Esophagus squamous epithelium (tissue), 5 donors: ENCODE data around the gene OSBPL8. TPM values are rescaled to one million over a fixed set of nuclear protein-coding genes. Genes with fewer than 3 reads are reported as not detected.

Experiments
- DNase-seq: peaks from one replicate; lab custom pipeline; 2025; lab: John Stamatoyannopoulos, UW
- H3K27ac ChIP-seq, 4 donors: fragments of 200-600 bp; sonication (generic); one replicate each; pipeline ENCODE4 v1.5.1; 2016 to 2019; ENCODE audit warnings: mild to moderate bottlenecking in 1 of 4
- H3K27me3 ChIP-seq, 4 donors: fragments of 200-600 bp; sonication (generic); 1 replicate in 3 of 4; 2 replicates in 1 of 4; pipeline versions ENCODE4 v1.5.1 to v1.6.0; 2017 to 2021; ENCODE audit warnings: antibody characterized with exemption in 1 of 4
- H3K36me3 ChIP-seq, 3 donors: fragments of 200-600 bp; sonication (generic); one replicate each; pipeline ENCODE4 v1.5.1; 2016 to 2019
- H3K4me1 ChIP-seq, 3 donors: fragments of 200-600 bp; sonication (generic); one replicate each; pipeline ENCODE4 v1.5.1; 2017 to 2019
- H3K4me3 ChIP-seq, 4 donors: fragments of 200-600 bp; sonication (generic); 1 replicate in 3 of 4; 2 replicates in 1 of 4; pipeline ENCODE4 v1.5.1; 2016 to 2019; ENCODE audit warnings: mild to moderate bottlenecking in 2 of 4, moderate library complexity in 1 of 4
- H3K9me3 ChIP-seq, 3 donors: fragments of 200-600 bp; sonication (generic); one replicate each; pipeline ENCODE4 v1.5.1; 2016 to 2019
- CTCF ChIP-seq, 6 experiments: fragments of 450-650 bp in 4 of 6; fragments of 200-600 bp in 2 of 6; sonication (generic) in 2 of 6; IDR thresholded peaks; one replicate each; pipeline ENCODE4 v1.5.1; 2016 to 2019; ENCODE audit warnings: antibody characterized with exemption in 6 of 6, mild to moderate bottlenecking in 4 of 6, moderate library complexity in 4 of 6
- POLR2A ChIP-seq, 4 donors: fragments of 450-650 bp; IDR thresholded peaks; one replicate each; pipeline ENCODE4 v1.6.1; 2017; ENCODE audit warnings: antibody characterized with exemption in 4 of 4, mild to moderate bottlenecking in 4 of 4, moderate library complexity in 3 of 4
- WGBS, 2 donors: methylation state at CpG; one replicate each; pipeline ENCODE4 v1.1.5; 2018; 5-methylcytosine and 5-hydroxymethylcytosine counted together
- intact Hi-C: fragments of 100-400 bp; cut with DNase I; formaldehyde crosslinking; loops from one replicate; pipeline ENCODE4 v1.15.0; 2022
- total RNA-seq, 4 donors: library from RNA; depleted of rRNA; stranded (reverse); fragments of >200 nt; gene quantifications; one replicate each; pipeline ENCODE4 v1.1.0, GENCODE V29; 2016
- donor health status: DM: yes; HTN: yes; CAD: no.

The OSBPL8 gene
- total RNA-seq, 4 donors from 2014 or later, result 30.3 to 60.8 (median 43.0) TPM

- TF ChIP-seq CTCF (IDR thresholded peaks at IDR 0.05), result no peak
- TF ChIP-seq POLR2A (IDR thresholded peaks at IDR 0.05), result no peak
- Histone ChIP-seq H3K27me3 (no peaks in the 10 kb centered on the region), H3K9me3 (no peaks in the 10 kb centered on the region), H3K4me3 (no peak overlapping the region), H3K27ac (no peak overlapping the region), H3K36me3 (no peaks in the 10 kb centered on the region), H3K4me1 (peaks cover 12 to 69% (median 14%) of the 10 kb centered on the region in 3 donors)
- 79 to 86% methylated on average over 2 of the region's 2 CpGs for WGBS, 2 donors
- intact Hi-C loops, result no loop called here
- DNase-seq, result no peak
Measured at GRCh38 chr12:76555797-76556196, 3.8 kb downstream of the OSBPL8 start.

GRCh38 chr12:76555231-76555767 is 4.3 kb downstream of the OSBPL8 start:
- no peak for TF ChIP-seq POLR2A (IDR thresholded peaks at IDR 0.05)
- TF ChIP-seq CTCF (IDR thresholded peaks at IDR 0.05), result no peak
- peak overlapping the region in 1 of 4 donors; percentile 18 for H3K27ac ChIP-seq
- intact Hi-C loops, result no loop called here
- no peaks in the 10 kb centered on the region for H3K9me3 ChIP-seq
- H3K36me3 ChIP-seq, result no peaks in the 10 kb centered on the region
- H3K4me3 ChIP-seq, result no peak overlapping the region
- no peak for DNase-seq
- WGBS, 2 donors, result 68 to 69% methylated on average over 7 of the region's 7 CpGs
- peaks cover 12 to 71% (median 14%) of the 10 kb centered on the region in 3 donors for H3K4me1 ChIP-seq
- H3K27me3 ChIP-seq, result no peaks in the 10 kb centered on the region

GRCh38 chr12:76554405-76555230 is 5.0 kb downstream of the OSBPL8 start:
- intact Hi-C loops, result no loop called here

GRCh38 chr12:76552343-76552938 is 7.1 kb downstream of the OSBPL8 start:
- peaks cover 15 to 75% (median 26%) of the 10 kb centered on the region in 3 donors for H3K4me1 ChIP-seq
- no peaks in the 10 kb centered on the region for H3K9me3 ChIP-seq
- WGBS, 2 donors, result 88 to 93% methylated on average over 3 of the region's 3 CpGs
- H3K4me3 ChIP-seq, result no peak overlapping the region
- no peaks in the 10 kb centered on the region for H3K27me3 ChIP-seq
- intact Hi-C loops, result no loop called here
- DNase-seq, result no peak
- TF ChIP-seq CTCF (IDR thresholded peaks at IDR 0.05) (no peak), POLR2A (IDR thresholded peaks at IDR 0.05) (no peak)
- no peak overlapping the region for H3K27ac ChIP-seq
- no peaks in the 10 kb centered on the region for H3K36me3 ChIP-seq

More at GRCh38 chr12:76554405-76555230, 5.0 kb downstream of the OSBPL8 start:
- Histone ChIP-seq H3K27ac (peak overlapping the region in 1 of 4 donors; percentile 26), H3K4me3 (no peak overlapping the region), H3K27me3 (no peaks in the 10 kb centered on the region), H3K4me1 (peaks cover 12 to 66% (median 14%) of the 10 kb centered on the region in 3 donors), H3K9me3 (no peaks in the 10 kb centered on the region), H3K36me3 (no peaks in the 10 kb centered on the region)
- no peak for DNase-seq
- no peak for TF ChIP-seq CTCF (IDR thresholded peaks at IDR 0.05)
- no peak for TF ChIP-seq POLR2A (IDR thresholded peaks at IDR 0.05)
- WGBS, 2 donors, result 79 to 84% methylated on average over 2 of the region's 2 CpGs

- Histone ChIP-seq H3K27ac (no peak overlapping the region), H3K9me3 (no peaks in the 10 kb centered on the region), H3K4me3 (no peak overlapping the region), H3K27me3 (no peaks in the 10 kb centered on the region), H3K4me1 (peaks cover 7 to 75% (median 26%) of the 10 kb centered on the region in 3 donors), H3K36me3 (no peaks in the 10 kb centered on the region)
- TF ChIP-seq CTCF (IDR thresholded peaks at IDR 0.05) (no peak), POLR2A (IDR thresholded peaks at IDR 0.05) (no peak)
- intact Hi-C loops, result no loop called here
- WGBS, 2 donors, result 80 to 83% methylated on average over 5 of the region's 5 CpGs
- no peak for DNase-seq
Measured at GRCh38 chr12:76551482-76551888, 8.1 kb downstream of the OSBPL8 start.
